H1 (cell line): Measurements from ENCODE around the gene C1D. TPM values are rescaled to one million over a fixed set of nuclear protein-coding genes. Genes with fewer than 3 reads are reported as not detected.

Source experiments
- CTCF ChIA-PET: fragments of 300-600 bp; sonication (Branson Sonifier 250); formaldehyde crosslinking; loops from one replicate; lab custom pipeline; 2021; ENCODE audit not compliant: partially characterized antibody; lab: Charles Lee
- POLR2A ChIA-PET: fragments of 300-600 bp; sonication (Branson Sonifier 250); formaldehyde crosslinking; loops from one replicate; lab custom pipeline; 2021; ENCODE audit warnings: inconsistent platforms; ENCODE audit not compliant: partially characterized antibody; lab: Charles Lee
- DNase-seq, 2 experiments: peaks; one replicate each; pipeline versions ENCODE4 v3.0.0 to v3.0.0-alpha.2; 2010 to 2022; ENCODE audit warnings: low spot score in 2 of 2, low read depth in 1 of 2, mixed read lengths in 1 of 2
- FAIRE-seq: peaks from 2 replicates; lab custom pipeline; 2011; peaks lifted over from hg19 to GRCh38; lab: Jason Lieb, UNC
- H2AFZ ChIP-seq: 2 replicates; pipeline ENCODE4 v1.8.1; 2012; ENCODE audit warnings: low read length, inconsistent platforms
- H2AK5ac ChIP-seq: 2 replicates; pipeline ENCODE4 v1.6.1; 2013; ENCODE audit warnings: low read depth, low read length
- H2BK120ac ChIP-seq: replicated peaks from 2 replicates; pipeline ENCODE3; 2013; ENCODE audit warnings: low read depth, low read length, inconsistent platforms
- H2BK12ac ChIP-seq: 2 replicates; pipeline ENCODE4 v1.6.1; 2013; ENCODE audit warnings: low read depth, low read length
- H2BK15ac ChIP-seq: 2 replicates; pipeline ENCODE4 v1.6.1; 2013; ENCODE audit warnings: low read length
- H2BK20ac ChIP-seq: 2 replicates; pipeline ENCODE4 v1.6.1; 2013; ENCODE audit warnings: low read length
- H2BK5ac ChIP-seq: 2 replicates; pipeline ENCODE4 v1.6.1; 2013; ENCODE audit warnings: low read depth, low read length
- H3K14ac ChIP-seq: 2 replicates; pipeline ENCODE4 v1.6.1; 2013; ENCODE audit warnings: inconsistent platforms; ENCODE audit not compliant: insufficient read length
- H3K18ac ChIP-seq: 2 replicates; pipeline ENCODE4 v1.6.1; 2013; ENCODE audit warnings: low read length; ENCODE audit errors: extremely low read depth
- H3K23ac ChIP-seq: 2 replicates; pipeline ENCODE4 v1.6.1; 2013; ENCODE audit warnings: inconsistent platforms; ENCODE audit not compliant: insufficient read length
- H3K23me2 ChIP-seq: 2 replicates; pipeline ENCODE4 v1.6.1; 2013; ENCODE audit warnings: low read depth, low read length
- H3K27ac ChIP-seq: 2 replicates; pipeline ENCODE4 v1.6.1; 2011; ENCODE audit warnings: low read depth, low read length, inconsistent platforms
- H3K27me3 ChIP-seq, 4 experiments: replicated peaks in 1 of 4; 1 replicate in 1 of 4; 2 replicates in 3 of 4; pipeline versions ENCODE4 v1.6.1 to v1.8.1; 2011 to 2013; ENCODE audit warnings: low read length in 3 of 4, mild to moderate bottlenecking in 3 of 4, inconsistent platforms in 2 of 4, mixed read lengths in 2 of 4, moderate library complexity in 1 of 4; ENCODE audit not compliant: control insufficient read depth in 3 of 4, insufficient read depth in 3 of 4; ENCODE audit errors: extremely low read depth in 1 of 4
- H3K36me3 ChIP-seq, 4 experiments: 2 replicates each; pipeline versions ENCODE4 v1.6.1 to v1.8.1; 2011 to 2013; ENCODE audit warnings: mild to moderate bottlenecking in 4 of 4, low read length in 3 of 4, moderate library complexity in 2 of 4, control low read depth in 1 of 4, inconsistent platforms in 1 of 4; ENCODE audit not compliant: insufficient read depth in 4 of 4, control insufficient read depth in 2 of 4
- H3K4ac ChIP-seq: replicated peaks from 2 replicates; pipeline ENCODE3; 2013; ENCODE audit warnings: low read length, low read depth, mixed read lengths, inconsistent platforms; ENCODE audit not compliant: insufficient read length
- H3K4me1 ChIP-seq, 4 experiments: replicated peaks in 1 of 4; 1 replicate in 1 of 4; 2 replicates in 3 of 4; pipeline versions ENCODE4 v1.6.1 to v1.8.1; 2011 to 2013; ENCODE audit warnings: low read length in 3 of 4, inconsistent platforms in 2 of 4, mixed read lengths in 1 of 4; ENCODE audit not compliant: insufficient read depth in 4 of 4, control insufficient read depth in 3 of 4
- H3K4me2 ChIP-seq, 2 experiments: 2 replicates each; pipeline versions ENCODE4 v1.6.1 to v1.8.1; 2011 to 2013; ENCODE audit warnings: low read depth in 2 of 2, low read length in 2 of 2, control low read depth in 1 of 2, inconsistent platforms in 1 of 2, mild to moderate bottlenecking in 1 of 2; ENCODE audit not compliant: insufficient read depth in 1 of 2
- H3K4me3 ChIP-seq, 4 experiments: fragments of 200-600, 300-600 bp in 1 of 4; sonication (generic), shearing (Covaris generic), sonication (Bioruptor Twin) in 1 of 4; 2 replicates each; pipeline versions ENCODE4 v1.5.1 to v1.8.1; 2011 to 2016; ENCODE audit warnings: low read length in 4 of 4, low read depth in 3 of 4, control low read depth in 2 of 4, inconsistent platforms in 2 of 4, mild to moderate bottlenecking in 2 of 4, mixed read lengths in 1 of 4, moderate library complexity in 1 of 4; ENCODE audit not compliant: insufficient read depth in 2 of 4; ENCODE audit errors: extremely low read depth in 1 of 4
- H3K56ac ChIP-seq: replicated peaks from 2 replicates; pipeline ENCODE3; 2013; ENCODE audit warnings: low read depth, mild to moderate bottlenecking, mixed read lengths, low read length, inconsistent platforms; ENCODE audit not compliant: insufficient read length
- H3K79me1 ChIP-seq: 2 replicates; pipeline ENCODE4 v1.6.1; 2013; ENCODE audit warnings: low read depth, low read length, control low read depth
- H3K79me2 ChIP-seq, 2 experiments: 2 replicates each; pipeline versions ENCODE4 v1.6.1 to v1.8.1; 2012 to 2013; ENCODE audit warnings: low read length in 2 of 2, mild to moderate bottlenecking in 2 of 2, inconsistent platforms in 1 of 2; ENCODE audit not compliant: insufficient read depth in 2 of 2, control insufficient read depth in 1 of 2
- H3K9ac ChIP-seq, 4 experiments: replicated peaks in 1 of 4; 1 replicate in 1 of 4; 2 replicates in 3 of 4; pipeline versions ENCODE4 v1.6.1 to v1.8.1; 2011 to 2013; ENCODE audit warnings: low read depth in 3 of 4, low read length in 3 of 4, control low read depth in 2 of 4, mild to moderate bottlenecking in 2 of 4, moderate library complexity in 2 of 4, inconsistent platforms in 1 of 4; ENCODE audit errors: extremely low read depth in 1 of 4
- H3K9me3 ChIP-seq, 2 experiments: 2 replicates each; pipeline versions ENCODE4 v1.6.1 to v1.8.1; 2012 to 2013; ENCODE audit warnings: mild to moderate bottlenecking in 2 of 2, moderate library complexity in 2 of 2, control low read depth in 1 of 2, inconsistent platforms in 1 of 2, low read depth in 1 of 2, low read length in 1 of 2, mixed read lengths in 1 of 2; ENCODE audit not compliant: insufficient read depth in 2 of 2
- H4K20me1 ChIP-seq, 2 experiments: replicated peaks in 1 of 2; 2 replicates each; pipeline versions ENCODE3 to v1.8.1; 2011 to 2013; ENCODE audit warnings: inconsistent platforms in 2 of 2, low read length in 2 of 2, mild to moderate bottlenecking in 1 of 2; ENCODE audit not compliant: insufficient read depth in 2 of 2, control insufficient read depth in 1 of 2
- H4K5ac ChIP-seq: 2 replicates; pipeline ENCODE4 v1.6.1; 2013; ENCODE audit warnings: low read length, low read depth, mixed read lengths, inconsistent platforms; ENCODE audit not compliant: insufficient read length
- H4K8ac ChIP-seq: 2 replicates; pipeline ENCODE4 v1.8.0; 2013; ENCODE audit warnings: mild to moderate bottlenecking, moderate library complexity, low read length, inconsistent platforms; ENCODE audit not compliant: insufficient read depth; ENCODE audit errors: extremely low read depth
- H4K91ac ChIP-seq: replicated peaks from 2 replicates; pipeline ENCODE3; 2013; ENCODE audit warnings: low read length, mixed read lengths, inconsistent platforms; ENCODE audit not compliant: insufficient read length
- BCL11A ChIP-seq, 2 experiments: IDR thresholded peaks; one replicate each; pipeline ENCODE4 v1.6.1; 2011; ENCODE audit warnings: low read depth in 2 of 2, low read length in 2 of 2, mild to moderate bottlenecking in 2 of 2
- MAFK ChIP-seq: IDR thresholded peaks from 2 replicates; pipeline ENCODE4 v1.6.1; 2012; ENCODE audit warnings: low read depth, mild to moderate bottlenecking, improper control_type of control experiment, low read length
- NANOG ChIP-seq: IDR thresholded peaks from 2 replicates; pipeline ENCODE4 v1.6.1; 2011; ENCODE audit warnings: low read length, low read depth, mild to moderate bottlenecking, inconsistent platforms; ENCODE audit not compliant: insufficient read depth, poor library complexity, severe bottlenecking
- SP2 ChIP-seq: IDR thresholded peaks from 2 replicates; pipeline ENCODE4 v1.6.1; 2012; ENCODE audit warnings: mild to moderate bottlenecking, low read length, inconsistent platforms
- WGBS, 2 experiments: shearing (Covaris generic) in 1 of 2; methylation state at CpG; one replicate each; pipeline versions ENCODE4 v1.1.6 to v1.1.7; 2013 to 2015; ENCODE audit warnings: low lambda C conversion rate in 2 of 2, mixed read lengths in 2 of 2, inconsistent platforms in 1 of 2, low coverage in 1 of 2, missing lambda C conversion rate in 1 of 2; ENCODE audit not compliant: insufficient replicate concordance in 2 of 2, insufficient coverage in 1 of 2, insufficient read length in 1 of 2; ENCODE audit errors: extremely low coverage in 1 of 2, missing lambda C conversion rate in 1 of 2; 5-methylcytosine and 5-hydroxymethylcytosine counted together
- polyA plus RNA-seq, 7 experiments: library from polyadenylated mRNA; depleted of rRNA in 3 of 7; stranded (reverse) in 5 of 7; unstranded in 2 of 7; fragments of >200 nt in 5 of 7; fragments of 200-250 nt in 2 of 7; gene quantifications; 1 replicate in 5 of 7; 2 replicates in 1 of 7; 4 replicates in 1 of 7; pipeline versions ENCODE4 v1.2.1 to v1.2.3, GENCODE V29; 2011 to 2013; ENCODE audit warnings: missing spikeins in 2 of 7, mixed read lengths in 2 of 7
- total RNA-seq: library from RNA; stranded (reverse); fragmentation: NEBNext Ultra II Directional; extraction: Animal tissue kit (Norgen Biotek cat#: 25700); gene quantifications from 2 replicates; pipeline ENCODE4 v1.2.1, GENCODE V29; 2021

The C1D gene
- total and polyA plus RNA-seq, 2 of the 8 experiments (the other 6 are each of a cell fraction or from before 2014, with no cell fraction given) = 17.5 to 24.1 TPM

DNA sequence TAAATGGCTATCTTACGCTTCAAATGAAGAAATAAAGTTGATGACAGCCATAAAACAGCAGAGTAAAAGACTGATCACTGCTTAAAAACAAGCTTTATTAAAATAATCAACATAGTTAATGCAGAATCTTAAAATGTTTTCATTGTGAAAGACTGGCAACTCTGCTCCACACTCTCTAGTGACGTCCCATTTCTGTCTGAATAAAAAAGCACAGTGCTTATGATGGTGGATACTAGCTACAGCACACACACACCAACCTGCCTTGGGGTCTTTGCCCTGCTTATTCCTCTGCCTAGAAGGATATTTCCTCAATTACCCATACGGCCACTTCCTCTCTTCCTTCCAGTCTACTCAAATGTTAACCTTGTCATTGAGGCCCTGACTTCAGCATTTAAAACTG, 19.1 kb downstream of the C1D start:
- H4K8ac ChIP-seq = no peak overlapping the region
- TF ChIP-seq BCL11A (IDR thresholded peaks at IDR 0.05; ENCODE audit: low read depth in 2 of 2, low read length in 2 of 2) = no peak
- no peak for TF ChIP-seq NANOG
- TF ChIP-seq SP2 = no peak
- no peak for TF ChIP-seq MAFK
- peaks cover 0 to 4% (median 0%) of the 10 kb centered on the region in 4 experiments; a peak in 2 of 8 replicates for H3K36me3 ChIP-seq
- no peaks in the 10 kb centered on the region for H3K27me3 ChIP-seq
- no peak overlapping the region for H3K23ac ChIP-seq
- H4K5ac ChIP-seq = no peak overlapping the region
- no peaks in the 10 kb centered on the region for H4K20me1 ChIP-seq
- no peak for FAIRE-seq
- H2AFZ ChIP-seq = no peak overlapping the region
- H2BK15ac ChIP-seq = no peak overlapping the region
- H4K91ac ChIP-seq = no peak overlapping the region
- no peaks in the 10 kb centered on the region for H3K79me1 ChIP-seq
- 87% methylated on average over 3 of the region's 3 CpGs; no CpG with 5 or more reads in 1 of the 2 experiments for WGBS, 2 experiments
- H2BK5ac ChIP-seq = no peak overlapping the region
- H3K4ac ChIP-seq = no peak overlapping the region
- no peak overlapping the region for H2BK120ac ChIP-seq
- no peak overlapping the region for H3K18ac ChIP-seq
- ChIA-PET CTCF (interaction anchor here (0.6 to 1.3 kb wide), 2 partner anchors 13 to 702 kb away, joined by 3 to 4 read pairs; no protein-coding TSS in a partner anchor), POLR2A (no interaction called here)
- no peak overlapping the region for H3K4me3 ChIP-seq
- no peak overlapping the region for H2AK5ac ChIP-seq
- peaks cover 0 to 6% of the 10 kb centered on the region in 2 experiments; a peak in 2 of 4 replicates for H3K79me2 ChIP-seq
- no peak overlapping the region for H3K9ac ChIP-seq
- H3K4me2 ChIP-seq = no peak overlapping the region
- H3K9me3 ChIP-seq = no peaks in the 10 kb centered on the region
- H2BK20ac ChIP-seq = no peak overlapping the region
- no peak for DNase-seq
- no peaks in the 10 kb centered on the region for H3K4me1 ChIP-seq
- no peak overlapping the region for H2BK12ac ChIP-seq
- H3K56ac ChIP-seq = no peak overlapping the region
- H3K27ac ChIP-seq = no peak overlapping the region
- H3K23me2 ChIP-seq = no peaks in the 10 kb centered on the region
- H3K14ac ChIP-seq = no peak overlapping the region
